Measurements from ENCODE around the gene RAI1.
A peak's percentile ranks its signal among the peaks of the same experiment; 100 is the strongest.

RAI1 gene

DNA sequence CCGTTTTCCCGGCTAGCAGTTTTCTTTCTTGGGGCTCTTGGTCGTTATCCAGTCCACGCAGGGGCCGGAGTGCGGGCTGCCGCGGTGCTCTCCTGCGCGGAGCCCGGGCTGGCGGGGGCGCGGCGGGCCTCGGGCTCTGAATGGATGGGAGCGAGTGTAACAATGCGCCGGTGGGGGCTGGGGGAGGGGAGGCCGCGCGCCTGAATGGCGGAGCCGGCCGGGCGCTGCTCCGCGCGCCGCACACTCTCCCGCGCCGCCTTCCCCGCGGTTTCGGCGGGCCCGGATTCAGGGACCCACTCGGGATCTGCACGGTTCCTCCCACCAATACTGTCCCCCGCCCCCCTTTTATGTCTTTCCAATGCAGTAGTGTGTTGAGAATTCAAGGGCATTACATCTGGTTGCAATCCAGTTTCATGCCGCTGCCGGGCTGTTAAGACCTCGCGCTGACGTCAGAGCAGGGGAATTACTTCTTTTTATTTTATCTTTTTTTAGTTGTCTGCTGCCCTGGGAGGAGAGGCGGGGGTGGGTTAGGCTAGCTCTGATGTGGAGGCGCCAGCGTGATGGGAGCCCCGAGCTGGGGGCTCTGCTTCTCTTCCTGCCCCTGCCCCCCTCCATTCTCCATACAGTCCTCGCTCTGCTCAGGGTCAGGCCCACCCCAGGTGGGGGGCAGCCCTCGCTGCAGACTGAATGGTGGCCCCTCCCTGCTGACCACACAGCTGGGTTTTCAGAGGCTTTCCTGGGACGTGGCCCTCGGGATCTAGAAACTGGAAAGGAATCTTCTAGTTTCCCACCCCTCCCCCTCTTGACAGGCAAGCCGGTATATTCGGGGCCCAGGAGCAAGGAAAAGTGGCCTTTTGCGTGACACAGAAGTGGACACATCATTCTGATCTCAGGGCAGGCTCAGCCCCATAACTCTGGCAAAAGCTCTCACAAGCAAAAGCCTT is 1.8 kb downstream of the RAI1 start (continued):
- no peak for TF ChIP-seq PRDM4 (tag by site-specific recombination; IDR thresholded peaks at IDR 0.05)
- TF ChIP-seq ZSCAN16 (tag by site-specific recombination; IDR thresholded peaks at IDR 0.05) = no peak
- TF ChIP-seq ZNF404 (tag by site-specific recombination; IDR thresholded peaks at IDR 0.05) = no peak
- no peak for TF ChIP-seq GLI4 (tag by site-specific recombination; IDR thresholded peaks at IDR 0.05)
- TF ChIP-seq ZNF280C (tag by site-specific recombination; IDR thresholded peaks at IDR 0.05) = no peak
- TF ChIP-seq KLF1 (tag by site-specific recombination; IDR thresholded peaks at IDR 0.05) = no peak
- TF ChIP-seq ZNF639 (tag by site-specific recombination; IDR thresholded peaks at IDR 0.05) = peak; percentile 34; the same call in 1 of the 2 replicates
- TF ChIP-seq ZNF792 (tag by site-specific recombination; IDR thresholded peaks at IDR 0.05) = no peak
- no peak for TF ChIP-seq ZNF274 (IDR thresholded peaks at IDR 0.05; ENCODE audit: low read length)
- no peak for TF ChIP-seq ZNF274 (tag by site-specific recombination; IDR thresholded peaks at IDR 0.05; ENCODE audit: borderline replicate concordance)
- TF ChIP-seq ZNF610 (tag by site-specific recombination; IDR thresholded peaks at IDR 0.05; ENCODE audit: borderline replicate concordance) = no peak
- TF ChIP-seq KLF8 (tag by site-specific recombination; IDR thresholded peaks at IDR 0.05) = peak; percentile 51; the same call in 1 of the 2 replicates
- no peak for TF ChIP-seq ZNF768 (tag by site-specific recombination; IDR thresholded peaks at IDR 0.05)
- TF ChIP-seq ZNF670 (tag by site-specific recombination; IDR thresholded peaks at IDR 0.05; ENCODE audit: low read depth) = no peak
- no peak for TF ChIP-seq ZNF548 (tag by site-specific recombination; IDR thresholded peaks at IDR 0.05)
- no peak for TF ChIP-seq ZNF202 (tag by site-specific recombination; IDR thresholded peaks at IDR 0.05; ENCODE audit: borderline replicate concordance)
- TF ChIP-seq KLF9 (tag by site-specific recombination; IDR thresholded peaks at IDR 0.05; ENCODE audit: low read depth) = peak; percentile 46; the same call in 1 of the 2 replicates
- TF ChIP-seq, protein P1, sequence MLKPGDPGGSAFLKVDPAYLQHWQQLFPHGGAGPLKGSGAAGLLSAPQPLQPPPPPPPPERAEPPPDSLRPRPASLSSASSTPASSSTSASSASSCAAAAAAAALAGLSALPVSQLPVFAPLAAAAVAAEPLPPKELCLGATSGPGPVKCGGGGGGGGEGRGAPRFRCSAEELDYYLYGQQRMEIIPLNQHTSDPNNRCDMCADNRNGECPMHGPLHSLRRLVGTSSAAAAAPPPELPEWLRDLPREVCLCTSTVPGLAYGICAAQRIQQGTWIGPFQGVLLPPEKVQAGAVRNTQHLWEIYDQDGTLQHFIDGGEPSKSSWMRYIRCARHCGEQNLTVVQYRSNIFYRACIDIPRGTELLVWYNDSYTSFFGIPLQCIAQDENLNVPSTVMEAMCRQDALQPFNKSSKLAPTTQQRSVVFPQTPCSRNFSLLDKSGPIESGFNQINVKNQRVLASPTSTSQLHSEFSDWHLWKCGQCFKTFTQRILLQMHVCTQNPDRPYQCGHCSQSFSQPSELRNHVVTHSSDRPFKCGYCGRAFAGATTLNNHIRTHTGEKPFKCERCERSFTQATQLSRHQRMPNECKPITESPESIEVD (tag by site-specific recombination; IDR thresholded peaks at IDR 0.05) = peak; percentile 77
- no peak for TF ChIP-seq TRIM28 (IDR thresholded peaks at IDR 0.05; ENCODE audit: borderline replicate concordance, low read length)
- TF ChIP-seq ZNF571 (tag by site-specific recombination; IDR thresholded peaks at IDR 0.05) = no peak
- no peak for TF ChIP-seq ZNF530 (tag by site-specific recombination; IDR thresholded peaks at IDR 0.05; ENCODE audit: low read depth)
- 0 out of 2 replicates have a peak, but pooled peaks have one; percentile 33 for TF ChIP-seq ZNF24 (tag by site-specific recombination; IDR thresholded peaks at IDR 0.05)
- TF ChIP-seq ZBTB1 (tag by site-specific recombination; IDR thresholded peaks at IDR 0.05) = no peak; the same call in 1 of the 2 replicates
- no peak for TF ChIP-seq ZNF560 (tag by site-specific recombination; IDR thresholded peaks at IDR 0.05; ENCODE audit: borderline replicate concordance)
- TF ChIP-seq ZNF629 (tag by site-specific recombination; IDR thresholded peaks at IDR 0.05) = peak; percentile 82
- TF ChIP-seq, protein P2, sequence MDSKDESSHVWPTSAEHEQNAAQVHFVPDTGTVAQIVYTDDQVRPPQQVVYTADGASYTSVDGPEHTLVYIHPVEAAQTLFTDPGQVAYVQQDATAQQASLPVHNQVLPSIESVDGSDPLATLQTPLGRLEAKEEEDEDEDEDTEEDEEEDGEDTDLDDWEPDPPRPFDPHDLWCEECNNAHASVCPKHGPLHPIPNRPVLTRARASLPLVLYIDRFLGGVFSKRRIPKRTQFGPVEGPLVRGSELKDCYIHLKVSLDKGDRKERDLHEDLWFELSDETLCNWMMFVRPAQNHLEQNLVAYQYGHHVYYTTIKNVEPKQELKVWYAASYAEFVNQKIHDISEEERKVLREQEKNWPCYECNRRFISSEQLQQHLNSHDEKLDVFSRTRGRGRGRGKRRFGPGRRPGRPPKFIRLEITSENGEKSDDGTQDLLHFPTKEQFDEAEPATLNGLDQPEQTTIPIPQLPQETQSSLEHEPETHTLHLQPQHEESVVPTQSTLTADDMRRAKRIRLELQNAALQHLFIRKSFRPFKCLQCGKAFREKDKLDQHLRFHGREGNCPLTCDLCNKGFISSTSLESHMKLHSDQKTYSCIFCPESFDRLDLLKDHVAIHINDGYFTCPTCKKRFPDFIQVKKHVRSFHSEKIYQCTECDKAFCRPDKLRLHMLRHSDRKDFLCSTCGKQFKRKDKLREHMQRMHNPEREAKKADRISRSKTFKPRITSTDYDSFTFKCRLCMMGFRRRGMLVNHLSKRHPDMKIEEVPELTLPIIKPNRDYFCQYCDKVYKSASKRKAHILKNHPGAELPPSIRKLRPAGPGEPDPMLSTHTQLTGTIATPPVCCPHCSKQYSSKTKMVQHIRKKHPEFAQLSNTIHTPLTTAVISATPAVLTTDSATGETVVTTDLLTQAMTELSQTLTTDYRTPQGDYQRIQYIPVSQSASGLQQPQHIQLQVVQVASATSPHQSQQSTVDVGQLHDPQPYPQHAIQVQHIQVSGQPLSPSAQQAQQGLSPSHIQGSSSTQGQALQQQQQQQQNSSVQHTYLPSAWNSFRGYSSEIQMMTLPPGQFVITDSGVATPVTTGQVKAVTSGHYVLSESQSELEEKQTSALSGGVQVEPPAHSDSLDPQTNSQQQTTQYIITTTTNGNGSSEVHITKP (tag by site-specific recombination; IDR thresholded peaks at IDR 0.05) = no peak
- TF ChIP-seq ZNF335 (tag by site-specific recombination; conservative IDR thresholded peaks at IDR 0.05) = peak; percentile 83

Measured in HEK293 (cell line).